Upper lobe of left lung (tissue), 6 donors: ENCODE results near the gene ADRB2. TPM values are rescaled to one million over a fixed set of nuclear protein-coding genes. Genes with fewer than 3 reads are reported as not detected.

Experiments used
- ATAC-seq, 2 donors: fragments of 200-7000 bp; cut with Tn5 transposase; one replicate each; pipeline ENCODE4 v1.9.1; 2022; ENCODE audit warnings: mild to moderate bottlenecking in 2 of 2, moderate library complexity in 2 of 2; ENCODE audit not compliant: low FRiP score in 2 of 2
- DNase-seq, 2 donors: peaks; one replicate each; pipeline ENCODE4 v3.0.0-alpha.2; 2019 to 2020
- H3K27ac ChIP-seq, 4 donors: fragments of 200-600 bp; sonication (generic); one replicate each; pipeline ENCODE4 v1.5.1; 2016 to 2019
- H3K27me3 ChIP-seq, 4 donors: fragments of 200-600 bp; sonication (generic); one replicate each; pipeline ENCODE4 v1.5.1; 2017 to 2019
- H3K36me3 ChIP-seq, 4 donors: fragments of 200-600 bp; sonication (generic); one replicate each; pipeline ENCODE4 v1.5.1; 2016 to 2019
- H3K4me1 ChIP-seq, 4 donors: fragments of 200-600 bp; sonication (generic); one replicate each; pipeline ENCODE4 v1.5.1; 2018 to 2019
- H3K4me3 ChIP-seq, 4 donors: fragments of 200-600 bp; sonication (generic); one replicate each; pipeline ENCODE4 v1.5.1; 2017 to 2019; ENCODE audit warnings: mild to moderate bottlenecking in 2 of 4, moderate library complexity in 1 of 4
- H3K9me3 ChIP-seq, 4 donors: fragments of 200-600 bp; sonication (generic); one replicate each; pipeline ENCODE4 v1.5.1; 2018 to 2019
- CTCF ChIP-seq, 6 experiments: fragments of 450-650 bp in 4 of 6; fragments of 200-600 bp in 2 of 6; sonication (generic) in 2 of 6; IDR thresholded peaks; one replicate each; pipeline ENCODE4 v1.5.1; 2016 to 2019; ENCODE audit warnings: antibody characterized with exemption in 6 of 6
- EP300 ChIP-seq, 4 donors: sonication (generic); formaldehyde crosslinking; IDR thresholded peaks; one replicate each; pipeline ENCODE4 v1.5.1; 2017; ENCODE audit warnings: antibody characterized with exemption in 4 of 4, control low read depth in 2 of 4
- POLR2A ChIP-seq, 4 donors: fragments of 450-650 bp; IDR thresholded peaks; one replicate each; pipeline ENCODE4 v1.5.1; 2016 to 2017; ENCODE audit warnings: antibody characterized with exemption in 4 of 4, mild to moderate bottlenecking in 2 of 4
- POLR2AphosphoS5 ChIP-seq, 2 donors: sonication (generic); formaldehyde crosslinking; IDR thresholded peaks; one replicate each; pipeline ENCODE4 v1.5.1; 2017; ENCODE audit warnings: antibody characterized with exemption in 2 of 2
- WGBS, 2 donors: methylation state at CpG; one replicate each; pipeline ENCODE4 v1.1.5; 2017 to 2018; 5-methylcytosine and 5-hydroxymethylcytosine counted together
- total RNA-seq, 6 donors: library from RNA; depleted of rRNA in 4 of 6; stranded (reverse); fragments of >200 nt in 4 of 6; gene quantifications; one replicate each; pipeline versions ENCODE4 v1.1.0 to v1.2.1, GENCODE V29; 2016 to 2021
- donor health status: DM: no; HTN: no; CAD: no; lungs with moderate emphysema.
- donor health status: DM: no; HTN: yes; CAD: no; lungs with severe emphysema.

ADRB2 gene
- total RNA-seq, 6 donors from 2014 or later, result 22.4 to 77.4 (median 34.2) TPM

GRCh38 chr5:148841519-148841918 lies 15.1 kb downstream of the ADRB2 start:
- DNase-seq, result no peak

GRCh38 chr5:148842161-148842560 lies 15.8 kb downstream of the ADRB2 start:
- H3K36me3 ChIP-seq, result no peaks in the 10 kb centered on the region
- 71 to 81% methylated on average over 2 of the region's 2 CpGs for WGBS, 2 donors
- H3K9me3 ChIP-seq, result no peaks in the 10 kb centered on the region
- no peak overlapping the region for H3K4me3 ChIP-seq
- H3K27ac ChIP-seq, result peak overlapping the region in 2 of 4 donors; percentile 30 to 48
- H3K4me1 ChIP-seq, result peaks cover 6 to 48% (median 14%) of the 10 kb centered on the region in 4 donors
- TF ChIP-seq CTCF (IDR thresholded peaks at IDR 0.05) (no peak), EP300 (IDR thresholded peaks at IDR 0.05) (no peak), POLR2AphosphoS5 (IDR thresholded peaks at IDR 0.05) (no peak), POLR2A (IDR thresholded peaks at IDR 0.05) (no peak)
- no peak for ATAC-seq
- DNase-seq, result no peak
- H3K27me3 ChIP-seq, result no peaks in the 10 kb centered on the region

More at GRCh38 chr5:148841519-148841918, 15.1 kb downstream of the ADRB2 start:
- Histone ChIP-seq H3K4me1 (peaks cover 6 to 48% (median 14%) of the 10 kb centered on the region in 4 donors), H3K27me3 (no peaks in the 10 kb centered on the region), H3K9me3 (no peaks in the 10 kb centered on the region), H3K27ac (peak overlapping the region in 2 of 4 donors; percentile 30 to 48), H3K36me3 (no peaks in the 10 kb centered on the region), H3K4me3 (no peak overlapping the region)
- no peak for ATAC-seq
- 35 to 38% methylated on average over 3 of the region's 3 CpGs for WGBS, 2 donors
- no peak for TF ChIP-seq EP300 (IDR thresholded peaks at IDR 0.05)
- TF ChIP-seq POLR2AphosphoS5 (IDR thresholded peaks at IDR 0.05), result no peak
- no peak for TF ChIP-seq CTCF (IDR thresholded peaks at IDR 0.05)
- no peak for TF ChIP-seq POLR2A (IDR thresholded peaks at IDR 0.05)

- Histone ChIP-seq H3K27me3 (no peaks in the 10 kb centered on the region), H3K27ac (peak overlapping the region in 2 of 4 donors; percentile 35 to 51), H3K4me1 (peaks cover 6 to 39% (median 15%) of the 10 kb centered on the region in 4 donors), H3K4me3 (no peak overlapping the region), H3K9me3 (no peaks in the 10 kb centered on the region), H3K36me3 (no peaks in the 10 kb centered on the region)
- ATAC-seq, result no peak
- DNase-seq, result no peak
- WGBS, 2 donors, result 70 to 82% methylated on average over 10 of the region's 10 CpGs
- TF ChIP-seq CTCF (IDR thresholded peaks at IDR 0.05), result no peak
These were observed 17.3 kb downstream of the ADRB2 start for GRCh38 chr5:148843510-148844318.

- Histone ChIP-seq H3K27ac (peak overlapping the region in 2 of 4 donors; percentile 35 to 51), H3K4me1 (peaks cover 10 to 48% (median 21%) of the 10 kb centered on the region in 4 donors), H3K9me3 (no peaks in the 10 kb centered on the region), H3K4me3 (no peak overlapping the region), H3K36me3 (no peaks in the 10 kb centered on the region), H3K27me3 (no peaks in the 10 kb centered on the region)
- TF ChIP-seq CTCF (IDR thresholded peaks at IDR 0.05), result peak in 1 of 6 experiments; percentile 11
- TF ChIP-seq POLR2A (IDR thresholded peaks at IDR 0.05), result no peak
- peak in 1 of 2 donors; percentile 32 for TF ChIP-seq POLR2AphosphoS5 (IDR thresholded peaks at IDR 0.05)
- no peak for TF ChIP-seq EP300 (IDR thresholded peaks at IDR 0.05)
- DNase-seq (peak in 1 of 2 donors; percentile 37), ATAC-seq (peak in 1 of 2 donors; percentile 22)
- 70 to 73% methylated on average over 7 of the region's 7 CpGs for WGBS, 2 donors
These were observed 18.2 kb downstream of the ADRB2 start for GRCh38 chr5:148844433-148845280.
